Measurements from ENCODE around the gene CEP170.

The CEP170 gene

DNA sequence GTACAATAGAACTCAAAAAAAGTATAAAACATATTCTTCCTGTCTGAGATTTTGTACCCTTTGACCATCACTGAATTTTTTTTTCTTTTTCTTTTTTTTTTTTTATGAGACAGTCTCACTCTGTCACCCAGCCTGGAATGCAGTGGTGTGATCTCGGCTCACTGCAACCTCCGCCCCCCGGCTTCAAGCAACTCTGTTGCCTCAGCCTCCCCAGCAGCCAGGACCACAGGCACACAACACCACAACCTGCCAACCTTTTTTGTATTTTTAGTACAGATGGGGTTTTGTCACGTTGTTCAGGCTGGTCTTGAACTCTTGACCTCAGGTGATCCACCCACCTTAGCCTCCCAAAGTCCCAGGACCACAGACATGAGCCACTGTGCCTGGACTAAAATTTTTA lies 11.2 kb upstream of the CEP170 start:
- FAIRE-seq (no peak), DNase-seq (ENCODE audit: insufficient read length) (no peak)
- TF ChIP-seq POLR2A (IDR thresholded peaks at IDR 0.05; ENCODE audit: low read depth, low read length) (no peak), POLR2AphosphoS5 (IDR thresholded peaks at IDR 0.05; ENCODE audit: low read depth, low read length) (no peak), TAF1 (IDR thresholded peaks at IDR 0.05; ENCODE audit: borderline replicate concordance, low read depth, low read length) (no peak)

DNA sequence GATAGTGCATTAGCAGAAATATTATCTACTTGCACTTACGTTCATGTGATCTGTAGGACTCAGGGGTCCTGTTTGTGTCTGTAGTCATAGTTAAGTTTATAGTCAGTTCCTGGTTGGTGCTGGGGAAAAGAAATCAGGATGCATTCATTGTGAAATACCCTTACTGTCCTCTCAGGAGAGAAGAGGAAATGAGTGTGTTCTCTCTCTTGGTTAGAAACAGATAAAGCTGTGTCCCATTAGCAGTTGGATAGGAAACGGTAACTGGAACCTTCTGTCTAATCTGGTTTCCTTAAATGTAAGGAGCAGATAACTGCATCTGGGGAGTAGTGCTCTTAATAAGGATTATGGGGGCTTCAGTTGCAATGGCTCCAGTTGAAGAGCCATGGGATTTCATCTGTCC lies 9.6 kb upstream of the CEP170 start:
- peak; percentile 5 for FAIRE-seq

DNA sequence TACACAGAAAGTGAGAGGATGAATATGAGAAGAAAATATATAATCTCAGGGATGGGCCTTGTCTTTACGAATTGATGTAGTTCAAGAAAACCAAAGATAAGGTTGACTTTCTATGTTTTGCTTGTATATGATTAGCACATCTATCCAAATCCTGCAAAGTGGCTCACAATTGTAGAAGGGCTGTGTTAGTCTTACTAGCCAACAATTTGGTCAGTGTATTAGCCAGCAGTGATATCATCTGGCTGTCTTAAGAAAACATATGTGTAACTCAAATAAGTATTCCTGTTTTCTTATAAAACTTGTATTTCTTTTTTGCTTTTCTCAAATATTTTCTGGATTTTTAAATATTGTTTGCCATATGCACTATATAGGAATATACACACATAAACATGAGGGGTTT lies 6.3 kb upstream of the CEP170 start:
- FAIRE-seq (no peak), DNase-seq (ENCODE audit: insufficient read length) (no peak)
- no peak for TF ChIP-seq POLR2A (IDR thresholded peaks at IDR 0.05; ENCODE audit: low read depth, low read length)
- TF ChIP-seq POLR2AphosphoS5 (IDR thresholded peaks at IDR 0.05; ENCODE audit: low read depth, low read length) = no peak
- no peak for TF ChIP-seq TAF1 (IDR thresholded peaks at IDR 0.05; ENCODE audit: borderline replicate concordance, low read depth, low read length)

More for the DNA sequence above, 9.6 kb upstream of the CEP170 start:
- DNase-seq (ENCODE audit: insufficient read length) = no peak
- TF ChIP-seq POLR2A (IDR thresholded peaks at IDR 0.05; ENCODE audit: low read depth, low read length) (no peak), POLR2AphosphoS5 (IDR thresholded peaks at IDR 0.05; ENCODE audit: low read depth, low read length) (no peak), TAF1 (IDR thresholded peaks at IDR 0.05; ENCODE audit: borderline replicate concordance, low read depth, low read length) (no peak)

DNA sequence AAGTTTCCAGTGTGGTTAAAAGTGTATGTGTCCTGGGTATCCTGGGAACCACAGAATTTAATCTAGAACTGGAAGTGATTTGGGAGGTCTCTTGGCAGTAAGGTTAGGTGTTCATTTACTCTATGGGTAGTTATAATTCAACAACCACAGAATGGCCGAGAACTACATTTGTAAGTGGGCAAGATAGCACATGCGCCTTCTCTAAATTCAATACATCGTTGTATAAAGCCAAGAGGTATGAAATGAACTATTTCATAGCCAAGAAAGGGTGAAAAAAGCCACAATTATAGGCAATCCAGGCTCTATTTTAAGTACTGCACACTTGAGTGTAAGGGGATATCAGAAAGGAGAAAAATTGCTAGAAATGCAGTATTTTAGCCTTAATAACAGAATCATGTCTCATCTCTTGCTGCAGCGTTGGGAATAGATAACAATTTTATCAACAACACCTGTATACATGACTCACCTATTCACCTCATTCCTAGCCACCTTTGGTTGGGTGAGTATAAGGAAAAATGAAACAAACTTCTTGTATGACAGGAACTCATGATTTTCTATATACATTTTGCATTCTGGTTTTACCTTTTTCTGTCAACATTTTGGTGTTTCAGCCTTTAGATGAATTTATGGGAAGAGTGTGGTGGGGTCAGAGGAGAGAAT lies 5.3 kb upstream of the CEP170 start:
- DNase-seq (ENCODE audit: insufficient read length) (no peak), FAIRE-seq (no peak)
- TF ChIP-seq POLR2A (IDR thresholded peaks at IDR 0.05; ENCODE audit: low read depth, low read length) (no peak), POLR2AphosphoS5 (IDR thresholded peaks at IDR 0.05; ENCODE audit: low read depth, low read length) (no peak), TAF1 (IDR thresholded peaks at IDR 0.05; ENCODE audit: borderline replicate concordance, low read depth, low read length) (no peak)

DNA sequence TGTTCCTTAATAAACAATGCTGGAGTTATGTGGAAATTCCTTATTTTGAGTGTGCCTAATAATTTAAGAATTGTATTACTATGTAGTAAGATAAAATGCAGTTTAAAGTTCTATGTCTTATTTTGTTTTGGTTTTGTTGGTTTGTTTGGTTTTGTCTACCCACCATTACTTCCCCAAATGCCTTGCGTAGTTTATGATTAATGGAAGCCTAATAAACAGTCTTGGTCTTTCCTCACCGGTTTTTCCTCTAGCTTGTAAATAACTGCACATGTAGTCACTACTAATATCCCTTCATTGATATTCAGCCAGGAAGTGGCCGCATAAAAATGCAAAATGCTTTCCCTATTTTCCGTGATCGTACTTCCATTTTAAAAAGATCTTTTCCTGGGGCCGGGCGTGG lies 3.6 kb upstream of the CEP170 start:
- FAIRE-seq = no peak
- no peak for DNase-seq (ENCODE audit: insufficient read length)
- no peak for TF ChIP-seq TAF1 (IDR thresholded peaks at IDR 0.05; ENCODE audit: borderline replicate concordance, low read depth, low read length)
- no peak for TF ChIP-seq POLR2A (IDR thresholded peaks at IDR 0.05; ENCODE audit: low read depth, low read length)
- TF ChIP-seq POLR2AphosphoS5 (IDR thresholded peaks at IDR 0.05; ENCODE audit: low read depth, low read length) = no peak

DNA sequence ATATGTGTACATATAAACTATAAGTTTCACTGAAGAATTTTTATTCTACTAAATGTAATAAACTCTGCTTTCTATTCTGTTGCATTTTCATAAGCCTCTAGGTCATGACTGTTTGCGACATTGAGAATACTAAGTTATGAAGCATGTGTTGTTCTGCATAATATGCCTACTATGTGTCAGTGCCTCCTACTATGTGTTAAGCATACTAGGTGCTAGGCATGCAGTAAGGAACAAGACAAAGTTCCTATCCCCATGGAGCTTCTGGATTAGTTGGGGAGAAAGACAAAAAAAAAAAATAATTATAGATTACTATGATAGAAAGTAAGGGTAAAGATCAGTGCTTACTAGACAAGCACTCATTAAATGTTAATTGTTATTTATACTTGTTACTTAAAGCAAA lies 2.1 kb upstream of the CEP170 start:
- no peak for FAIRE-seq
- TF ChIP-seq POLR2A (IDR thresholded peaks at IDR 0.05; ENCODE audit: low read depth, low read length) = no peak
- no peak for TF ChIP-seq TAF1 (IDR thresholded peaks at IDR 0.05; ENCODE audit: borderline replicate concordance, low read depth, low read length)
- TF ChIP-seq POLR2AphosphoS5 (IDR thresholded peaks at IDR 0.05; ENCODE audit: low read depth, low read length) = no peak
- DNase-seq (ENCODE audit: insufficient read length) = no peak

DNA sequence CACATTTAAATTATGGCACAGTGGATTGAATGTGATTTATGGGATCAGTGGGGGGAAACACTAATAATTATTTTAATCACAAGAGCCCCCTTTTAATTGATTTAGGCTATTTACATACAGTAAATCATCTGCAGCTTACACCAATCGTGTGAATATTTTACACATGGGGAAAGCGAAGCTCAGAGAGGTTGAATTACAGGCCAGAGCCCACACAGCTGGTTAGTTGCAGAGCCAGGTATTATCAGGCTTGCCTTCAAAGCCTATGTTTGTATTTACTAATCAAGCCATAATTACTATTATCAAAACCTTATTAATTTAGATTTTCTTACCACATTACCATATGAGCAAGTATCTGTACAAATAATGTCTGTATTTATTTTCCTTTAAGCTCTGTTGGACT lies 1.5 kb upstream of the CEP170 start:
- FAIRE-seq = no peak
- no peak for DNase-seq (ENCODE audit: insufficient read length)
- TF ChIP-seq POLR2AphosphoS5 (IDR thresholded peaks at IDR 0.05; ENCODE audit: low read depth, low read length) (no peak), POLR2A (IDR thresholded peaks at IDR 0.05; ENCODE audit: low read depth, low read length) (no peak), TAF1 (IDR thresholded peaks at IDR 0.05; ENCODE audit: borderline replicate concordance, low read depth, low read length) (no peak)

DNA sequence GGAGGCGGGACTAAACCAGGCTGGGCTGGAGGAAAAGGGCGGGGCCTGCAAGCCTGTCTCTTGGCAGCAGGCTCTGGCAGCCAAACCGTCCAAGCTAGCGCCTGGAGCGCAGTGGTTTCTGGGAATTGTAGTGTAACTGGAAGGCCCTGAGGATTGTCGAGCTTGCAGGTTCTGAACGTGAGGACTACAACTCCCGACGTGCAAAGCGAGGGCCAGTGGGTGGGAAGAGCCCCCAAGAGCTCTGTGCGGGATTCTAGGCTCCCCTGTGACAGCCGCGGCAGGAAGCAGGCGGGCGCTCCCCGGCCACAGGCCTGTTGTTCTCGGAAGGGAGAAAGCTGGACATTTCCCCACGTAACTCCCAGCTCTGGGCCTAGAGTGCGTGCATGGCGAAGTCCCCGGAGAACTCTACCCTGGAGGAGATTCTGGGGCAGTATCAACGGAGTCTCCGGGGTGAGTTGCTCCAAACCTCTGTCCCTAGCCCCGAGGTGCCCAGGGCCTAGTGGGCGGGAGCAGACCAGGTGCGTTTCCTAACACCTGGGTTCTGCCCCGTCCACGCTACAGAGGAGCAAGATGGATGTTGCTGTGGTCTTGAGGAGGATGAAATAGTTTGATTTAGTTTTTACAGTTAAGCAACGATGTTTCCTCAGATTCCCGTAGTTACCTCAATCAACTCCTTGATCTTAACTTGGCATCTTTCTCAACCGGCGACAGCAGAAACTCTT lies 871 bp upstream of the CEP170 start, which contains the start of gene SDCCAG8:
TSS of gene SDCCAG8 (plus strand) at position 251 of the 722 bp plus-strand sequence. CDS start at position 384, 133 bp downstream.
- FAIRE-seq = no peak
- peak; percentile 71 for DNase-seq (ENCODE audit: insufficient read length)
- TF ChIP-seq TAF1 (IDR thresholded peaks at IDR 0.05; ENCODE audit: borderline replicate concordance, low read depth, low read length) = no peak
- peak; percentile 83 for TF ChIP-seq POLR2A (IDR thresholded peaks at IDR 0.05; ENCODE audit: low read depth, low read length)
- peak; percentile 68; the same call in 1 of the 2 replicates for TF ChIP-seq POLR2AphosphoS5 (IDR thresholded peaks at IDR 0.05; ENCODE audit: low read depth, low read length)

DNA sequence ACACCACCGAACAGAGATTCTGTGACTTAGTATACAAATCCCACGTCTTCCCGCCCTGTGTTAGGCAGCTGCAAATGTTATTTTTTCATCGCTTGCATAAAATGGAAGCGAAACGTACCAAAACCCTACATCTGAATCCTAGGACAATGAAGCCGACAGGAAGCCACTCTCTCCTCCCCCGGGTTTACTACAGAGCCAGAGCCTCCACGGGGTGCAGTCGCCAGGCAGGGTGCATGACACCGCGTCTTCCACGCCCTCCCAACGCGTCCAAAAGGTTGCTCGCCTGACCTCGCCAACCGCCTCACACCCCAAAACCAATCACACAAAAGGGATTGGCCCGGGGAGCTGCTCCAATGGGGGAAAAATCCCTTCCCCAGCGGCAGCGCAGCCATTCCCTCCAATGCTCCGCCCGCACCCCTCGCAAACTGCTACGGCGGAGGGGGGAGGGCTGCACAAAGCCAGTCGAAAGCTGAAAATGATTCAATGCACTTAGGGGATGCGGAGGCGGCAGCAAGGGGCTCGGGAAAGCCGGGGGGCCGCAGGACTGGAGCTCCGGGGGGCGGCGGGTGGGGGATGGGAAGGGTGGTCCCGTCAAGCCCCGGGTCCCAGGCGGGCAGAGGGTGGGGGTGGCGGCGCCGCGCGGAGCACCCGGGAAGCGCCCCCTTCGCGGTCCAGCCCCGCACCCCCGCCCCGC lies 701 bp downstream of the CEP170 start:
- FAIRE-seq (peak; percentile 17), DNase-seq (ENCODE audit: insufficient read length) (peak; percentile 25)
- TF ChIP-seq POLR2A (IDR thresholded peaks at IDR 0.05; ENCODE audit: low read depth, low read length) = peak; percentile 53; the same call in 1 of the 2 replicates
- TF ChIP-seq TAF1 (IDR thresholded peaks at IDR 0.05; ENCODE audit: borderline replicate concordance, low read depth, low read length) = 0 out of 2 replicates have a peak, but pooled peaks have one; percentile 38
- 0 out of 2 replicates have a peak, but pooled peaks have one; percentile 32 for TF ChIP-seq POLR2AphosphoS5 (IDR thresholded peaks at IDR 0.05; ENCODE audit: low read depth, low read length)

DNA sequence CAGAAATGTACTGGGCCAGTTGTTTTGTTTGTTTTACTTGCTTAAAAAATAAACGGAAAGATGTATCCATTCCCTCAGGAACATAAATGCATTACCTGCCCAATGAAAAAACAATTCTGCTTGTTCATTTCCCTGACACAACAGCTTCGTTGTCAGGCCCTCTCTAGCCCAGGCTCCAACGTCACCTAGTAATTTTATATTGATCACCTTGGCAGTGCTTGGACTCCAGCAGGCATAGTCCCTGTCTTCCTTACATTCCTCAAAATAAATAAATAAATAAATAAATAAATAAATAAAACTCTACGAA lies 1.2 kb downstream of the CEP170 start:
- FAIRE-seq (no peak), DNase-seq (ENCODE audit: insufficient read length) (no peak)
- no peak for TF ChIP-seq POLR2AphosphoS5 (IDR thresholded peaks at IDR 0.05; ENCODE audit: low read depth, low read length)
- TF ChIP-seq TAF1 (IDR thresholded peaks at IDR 0.05; ENCODE audit: borderline replicate concordance, low read depth, low read length) = no peak
- TF ChIP-seq POLR2A (IDR thresholded peaks at IDR 0.05; ENCODE audit: low read depth, low read length) = no peak

DNA sequence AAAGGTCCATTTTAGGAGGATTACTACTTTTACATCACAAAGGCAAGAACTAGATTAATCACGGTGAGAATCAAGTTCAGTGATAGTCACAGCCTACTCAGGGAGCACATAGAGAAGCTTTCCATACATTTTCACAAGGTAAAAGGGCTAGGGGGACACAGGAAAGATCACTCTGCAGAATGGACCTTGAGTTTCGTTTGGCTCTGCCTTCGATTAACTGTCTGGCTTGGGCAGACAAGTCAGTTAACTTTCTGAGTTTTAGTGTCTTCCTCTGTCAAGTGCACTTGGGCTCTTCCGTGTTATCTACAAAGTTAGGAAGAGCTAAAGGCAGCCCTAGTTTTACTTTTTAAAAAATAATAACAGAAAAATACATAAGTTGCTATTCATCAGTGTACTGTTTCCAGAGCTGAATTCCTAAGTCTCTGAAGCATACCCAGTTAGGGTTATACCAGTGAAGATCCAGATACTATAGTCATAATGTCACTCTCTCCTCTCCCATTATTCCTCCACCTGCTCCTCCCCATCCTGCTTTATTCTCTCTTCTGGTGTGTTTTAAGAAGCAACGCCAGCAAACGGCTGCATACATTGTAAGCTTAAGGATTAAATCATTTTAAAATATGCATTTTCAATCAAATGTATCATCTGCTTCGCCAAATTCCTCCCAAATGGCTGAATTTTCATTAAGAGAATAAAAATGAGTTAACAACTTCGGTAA lies 1.7 kb downstream of the CEP170 start:
- TF ChIP-seq TAF1 (IDR thresholded peaks at IDR 0.05; ENCODE audit: borderline replicate concordance, low read depth, low read length) = no peak
- no peak for TF ChIP-seq POLR2A (IDR thresholded peaks at IDR 0.05; ENCODE audit: low read depth, low read length)
- TF ChIP-seq POLR2AphosphoS5 (IDR thresholded peaks at IDR 0.05; ENCODE audit: low read depth, low read length) = no peak
- DNase-seq (ENCODE audit: insufficient read length) (no peak), FAIRE-seq (peak; percentile 24)
